ENCODE results near the gene GRAP. TPM values are rescaled to one million over a fixed set of nuclear protein-coding genes. Genes with fewer than 3 reads are reported as not detected.
A peak's percentile ranks its signal among the peaks of the same experiment; 100 is the strongest.

GRAP gene
- total RNA-seq, 1 donor from 2014 or later, result 2.2 TPM

GRCh38 chr17:19006698-19007097 is 40.1 kb downstream of the GRAP start:
- ATAC-seq (no peak), DNase-seq (no peak)
- intact Hi-C loops (cut with micrococcal nuclease), result no loop called here

GRCh38 chr17:19005789-19006430 is 40.8 kb downstream of the GRAP start:
- intact Hi-C loops (cut with micrococcal nuclease), result no loop called here
- DNase-seq, result no peak
- no peak for ATAC-seq

- DNase-seq (no peak), ATAC-seq (no peak)
- intact Hi-C loops (cut with micrococcal nuclease), result no loop called here
Measured at GRCh38 chr17:19005137-19005773, 41.5 kb downstream of the GRAP start.

DNA sequence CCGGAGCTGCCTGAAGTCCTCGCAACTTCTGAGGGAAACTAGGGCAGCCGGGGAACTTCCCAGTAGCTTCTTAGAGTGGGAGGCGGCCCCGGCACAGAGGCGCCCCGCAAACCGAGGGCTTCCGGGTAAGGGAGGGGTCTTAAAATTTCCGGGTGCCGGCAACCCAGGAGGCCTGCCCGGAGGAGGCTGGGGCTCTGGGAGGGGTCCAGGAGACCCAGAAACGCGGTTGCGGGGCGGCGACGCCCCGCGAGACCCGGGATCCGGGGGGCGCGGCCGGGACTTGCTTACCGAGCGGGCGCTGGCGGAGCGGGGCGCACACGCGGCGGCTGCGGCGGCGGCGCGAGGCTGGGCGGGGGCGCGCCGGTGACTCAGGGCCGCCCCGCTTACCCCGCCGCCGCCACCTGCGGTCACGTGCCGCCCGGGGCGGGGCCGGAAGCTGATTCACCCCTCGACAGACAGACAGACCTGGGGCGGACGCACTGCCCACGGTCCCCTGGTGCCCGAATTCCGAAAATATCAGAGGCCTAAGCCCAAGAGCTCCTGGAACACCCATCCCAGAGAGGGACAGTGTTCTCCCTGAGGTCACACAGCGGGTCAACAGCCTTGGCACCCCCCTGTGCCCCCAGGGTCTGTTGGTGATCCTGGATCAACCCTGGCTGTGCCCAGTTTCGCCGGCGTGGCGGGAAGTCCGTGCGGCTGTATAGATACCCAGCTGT is 42.2 kb downstream of the GRAP start, which contains the start of gene FAM83G:
Gene FAM83G, minus strand, starts transcription at position 344 of the 716 bp plus-strand sequence. CDS start 723 bp downstream, outside the sequence.
- intact Hi-C loops (cut with micrococcal nuclease), result no loop called here
- peak; percentile 83 for ATAC-seq

DNA sequence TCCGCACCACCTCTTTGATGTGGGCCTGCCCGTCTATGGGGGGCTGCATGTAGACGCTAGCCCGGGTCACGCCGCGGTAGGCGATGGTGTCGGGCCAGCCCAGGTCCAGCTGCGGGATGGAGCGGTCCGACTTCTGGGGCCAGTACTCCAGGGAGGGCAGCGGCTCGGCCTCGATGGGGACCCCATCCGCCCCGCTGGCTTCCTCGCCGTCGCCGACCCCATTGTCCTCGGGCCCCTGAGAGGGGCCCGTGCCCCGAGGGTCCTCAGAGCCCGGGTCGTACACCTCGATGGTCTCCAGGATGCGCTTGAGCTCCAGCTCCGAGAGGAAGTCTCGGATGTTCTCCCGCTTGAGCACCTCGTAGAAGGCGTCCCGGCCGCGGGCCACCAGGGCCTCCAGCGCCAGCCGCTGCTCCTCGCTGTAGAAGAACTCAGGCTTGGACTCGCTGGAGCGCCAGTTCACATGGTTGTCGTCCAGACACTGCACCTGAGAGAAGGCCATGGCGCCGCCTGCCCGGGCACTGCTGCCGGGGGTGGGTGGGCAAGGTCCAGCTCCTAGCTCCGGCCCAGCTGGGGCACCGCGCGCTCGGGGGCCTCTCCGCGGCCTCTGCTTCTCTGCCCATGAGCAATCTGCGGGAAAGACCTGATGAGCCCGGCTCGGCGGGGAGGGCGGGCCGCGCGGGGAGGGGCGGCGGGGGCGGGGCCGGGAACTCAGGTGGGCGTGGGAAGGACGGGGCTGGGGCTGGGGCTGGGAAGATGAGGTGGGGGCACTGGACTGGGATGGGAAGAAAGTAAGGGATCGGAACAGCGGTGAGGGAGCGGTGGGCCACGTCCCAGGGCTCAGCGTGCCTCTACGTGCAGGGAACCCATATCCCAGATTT is 43.0 kb downstream of the GRAP start:
- DNase-seq, result peak; percentile 41
- ATAC-seq, result peak; percentile 36
- intact Hi-C loops (cut with micrococcal nuclease), result no loop called here

More for the DNA sequence above, 42.2 kb downstream of the GRAP start, which contains the start of gene FAM83G:
- DNase-seq, result peak; percentile 78

DNA sequence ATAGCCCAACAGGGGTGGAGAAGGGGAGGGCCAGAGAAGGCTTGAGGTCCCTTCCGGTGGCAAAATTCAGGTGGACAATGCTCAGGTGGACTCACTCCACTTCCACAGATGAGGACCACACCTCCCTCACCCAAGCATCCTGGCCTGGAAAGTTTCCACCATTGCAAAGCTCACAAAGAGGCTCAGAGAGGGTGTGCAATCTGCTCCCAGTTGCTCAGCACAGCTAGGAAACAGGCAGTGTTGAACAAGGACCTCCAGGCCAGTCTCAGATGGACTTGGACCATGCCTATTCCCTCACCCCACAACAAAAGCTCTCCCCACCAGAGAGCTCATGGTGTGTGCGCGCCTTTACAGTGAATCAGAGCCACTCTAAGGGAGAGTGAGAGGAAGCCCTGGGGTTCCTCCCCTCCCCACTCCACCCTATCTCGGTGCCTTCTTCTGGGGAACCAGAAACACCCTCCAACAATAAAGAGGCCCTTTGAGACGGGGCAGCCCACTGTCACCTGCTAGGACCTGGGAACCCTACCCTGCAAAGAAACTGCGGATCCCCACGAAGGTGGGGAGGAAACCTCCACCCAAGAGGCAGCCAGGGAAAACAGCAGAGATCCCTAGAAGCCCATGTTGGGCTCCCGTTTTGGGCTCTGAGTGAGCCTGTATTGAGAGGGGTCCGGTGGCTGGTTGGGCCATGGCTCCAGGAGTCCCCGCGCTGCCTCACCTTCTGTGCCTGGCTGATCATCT is 43.8 kb downstream of the GRAP start:
- DNase-seq (no peak), ATAC-seq (no peak)
- intact Hi-C loops (cut with micrococcal nuclease), result no loop called here

GRCh38 chr17:19001907-19002590 is 44.7 kb downstream of the GRAP start:
- intact Hi-C loops (cut with micrococcal nuclease), result no loop called here
- ATAC-seq, result no peak
- no peak for DNase-seq

DNA sequence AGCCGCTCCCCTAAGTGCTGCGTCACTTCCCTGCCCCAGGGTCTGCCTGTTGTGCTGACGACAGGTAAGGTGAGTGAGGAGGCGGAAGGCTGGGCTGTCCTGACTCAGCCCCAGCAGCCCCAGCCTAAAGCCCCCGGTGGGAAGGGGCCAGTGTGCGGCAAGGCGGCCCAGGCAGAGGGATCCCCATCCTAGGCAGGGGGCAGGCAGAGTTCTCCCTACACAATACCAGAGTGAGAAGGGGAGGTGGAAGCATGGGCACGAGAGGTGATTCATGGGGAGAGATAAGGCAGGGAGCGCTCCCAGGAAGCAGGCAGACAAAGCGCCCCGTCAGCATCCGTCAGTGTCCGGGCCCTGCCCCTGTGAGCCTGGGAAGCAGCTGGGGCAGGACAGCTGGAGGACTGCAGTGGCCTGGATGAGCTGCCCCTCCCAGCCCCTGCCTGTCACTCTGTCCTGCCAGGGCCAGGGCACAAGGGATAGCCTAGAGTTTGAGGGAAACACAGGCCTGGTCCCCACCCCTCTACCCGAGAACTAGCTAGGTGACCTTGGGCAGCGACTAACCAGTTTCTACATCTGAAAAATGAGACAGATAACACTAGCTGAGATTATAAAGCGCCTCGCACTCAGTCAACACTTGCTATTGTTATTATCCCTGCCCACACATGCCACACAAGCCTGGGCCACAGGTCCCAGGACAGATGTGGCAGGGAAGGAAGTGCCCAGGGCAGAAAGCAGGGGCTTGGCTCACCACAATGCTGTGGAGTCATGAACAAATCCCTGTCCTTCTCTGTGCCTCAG is 46.0 kb downstream of the GRAP start:
- DNase-seq (no peak), ATAC-seq (no peak)
- intact Hi-C loops (cut with micrococcal nuclease), result no loop called here

DNA sequence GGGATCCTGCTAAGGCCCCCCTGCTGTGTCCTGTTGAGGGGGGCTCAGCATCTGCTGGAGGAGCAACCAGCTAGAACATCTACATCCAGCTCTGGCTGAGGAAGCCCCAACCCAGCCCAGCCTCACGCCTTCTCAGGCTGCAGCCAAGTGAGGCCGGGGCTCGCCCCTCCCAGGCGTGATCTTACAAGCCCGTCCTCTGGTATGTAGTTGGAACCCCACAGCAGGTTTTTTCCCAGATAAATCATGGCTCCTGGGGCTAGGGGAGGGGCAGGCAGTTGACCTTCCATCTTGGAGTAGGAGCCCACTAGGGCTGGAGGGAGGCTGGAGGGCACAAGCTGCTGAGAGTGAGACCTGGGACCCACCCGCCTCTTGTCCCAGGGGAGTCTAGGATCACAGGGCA is 46.8 kb downstream of the GRAP start:
- DNase-seq (no peak), ATAC-seq (no peak)
- intact Hi-C loops (cut with micrococcal nuclease), result no loop called here

GRCh38 chr17:18999394-18999793 is 47.4 kb downstream of the GRAP start:
- ATAC-seq (no peak), DNase-seq (no peak)
- intact Hi-C loops (cut with micrococcal nuclease), result no loop called here

DNA sequence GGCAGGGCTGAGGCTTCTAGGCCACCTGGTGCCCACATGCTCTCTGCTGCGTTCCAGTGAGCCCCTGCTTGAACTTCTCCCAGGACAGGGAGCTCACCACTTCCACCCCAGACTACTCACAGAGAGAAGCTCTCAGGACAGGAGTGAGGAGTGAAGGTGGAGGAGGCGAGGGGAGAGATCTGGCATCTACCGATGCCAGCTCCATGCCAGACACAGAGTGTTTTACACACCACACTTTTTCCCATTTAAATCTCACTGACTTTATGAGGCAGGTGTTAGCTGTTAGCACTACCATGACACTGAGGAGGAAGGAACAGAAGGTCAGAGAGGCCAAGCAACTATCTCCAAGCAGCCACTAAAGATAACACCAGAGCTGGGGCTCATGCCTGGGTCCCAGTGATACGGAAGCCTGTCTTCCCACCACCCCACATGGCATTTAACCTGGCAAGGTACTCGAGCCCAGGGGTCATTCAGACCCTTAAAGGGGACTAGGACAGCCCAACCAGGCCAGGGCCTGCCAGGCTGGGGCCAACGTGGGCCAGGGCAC is 49.0 kb downstream of the GRAP start:
- DNase-seq (no peak), ATAC-seq (peak; percentile 30)
- intact Hi-C loops (cut with micrococcal nuclease), result no loop called here

GRCh38 chr17:18996458-18996857 is 50.3 kb downstream of the GRAP start:
- no peak for DNase-seq
- intact Hi-C loops (cut with micrococcal nuclease), result no loop called here
- ATAC-seq, result no peak

DNA sequence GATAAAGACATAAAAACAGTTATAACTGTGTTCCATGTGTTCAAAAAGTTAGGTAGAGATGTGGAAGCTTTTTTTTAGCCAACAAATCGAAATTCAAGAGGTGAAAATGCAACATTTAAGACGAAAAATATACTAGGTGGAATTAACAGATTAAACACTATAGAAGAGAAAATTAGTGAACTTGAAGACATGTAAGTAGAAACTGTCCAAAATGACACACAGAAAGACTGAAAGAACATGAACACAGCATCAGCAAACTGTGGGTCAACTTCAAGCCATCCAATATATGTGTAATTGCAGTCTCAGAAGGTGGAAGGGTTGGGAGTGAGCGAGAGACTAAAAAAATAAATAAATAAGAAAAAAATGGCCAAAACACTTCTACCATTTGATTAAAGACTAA is 51.5 kb downstream of the GRAP start:
- intact Hi-C loops (cut with micrococcal nuclease), result no loop called here
- ATAC-seq, result no peak
- DNase-seq, result no peak

DNA sequence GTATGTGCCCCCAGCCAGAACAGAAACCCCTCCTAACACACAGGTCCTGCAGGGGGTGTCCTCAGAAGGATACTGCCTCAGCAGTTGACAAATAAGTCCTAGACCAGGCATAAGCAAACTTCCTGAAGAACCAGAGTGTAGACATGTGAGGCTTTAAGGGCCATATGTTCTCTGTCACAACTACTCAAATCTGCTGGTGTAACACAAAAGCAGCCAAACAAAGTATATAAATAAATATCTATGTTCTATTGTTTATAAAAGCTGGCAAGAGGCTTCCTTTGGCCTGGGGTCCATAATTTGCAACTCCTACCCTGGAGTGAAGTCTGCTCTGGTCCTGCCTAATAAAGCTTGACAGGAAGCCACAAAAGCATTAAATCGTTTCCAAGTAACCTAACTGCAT is 52.1 kb downstream of the GRAP start:
- DNase-seq (no peak), ATAC-seq (no peak)
- intact Hi-C loops (cut with micrococcal nuclease), result no loop called here

DNA sequence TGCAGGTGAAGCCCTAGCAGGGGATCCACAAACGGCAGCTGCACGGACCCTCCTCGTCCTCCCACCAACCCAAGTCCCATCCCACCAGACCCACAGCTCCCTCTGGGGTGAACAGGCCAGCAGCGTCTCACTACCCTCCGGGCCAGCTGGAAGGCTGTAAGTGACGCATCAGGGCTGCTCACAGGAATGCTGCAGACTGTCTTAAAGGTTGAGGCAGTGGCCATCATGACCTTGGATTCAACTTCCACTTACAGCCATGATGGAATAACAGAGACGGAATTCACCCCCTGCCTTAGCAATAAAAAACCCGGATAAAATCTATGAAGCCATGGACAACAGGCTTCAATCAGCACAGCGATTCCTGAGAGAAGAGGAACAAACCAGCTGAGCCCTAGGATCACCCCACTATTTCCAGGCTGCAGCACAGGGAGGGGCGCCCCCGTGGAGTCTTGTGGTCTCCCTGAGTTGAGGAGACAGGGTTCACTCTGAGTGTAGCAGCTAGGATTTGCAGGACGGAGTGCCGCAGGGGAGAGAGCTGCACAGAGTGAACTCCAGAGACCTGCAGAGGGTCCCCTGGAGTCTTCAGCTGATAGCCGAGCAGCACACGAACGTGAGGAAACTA is 52.7 kb downstream of the GRAP start:
- DNase-seq (no peak), ATAC-seq (no peak)
- intact Hi-C loops (cut with micrococcal nuclease), result no loop called here

DNA sequence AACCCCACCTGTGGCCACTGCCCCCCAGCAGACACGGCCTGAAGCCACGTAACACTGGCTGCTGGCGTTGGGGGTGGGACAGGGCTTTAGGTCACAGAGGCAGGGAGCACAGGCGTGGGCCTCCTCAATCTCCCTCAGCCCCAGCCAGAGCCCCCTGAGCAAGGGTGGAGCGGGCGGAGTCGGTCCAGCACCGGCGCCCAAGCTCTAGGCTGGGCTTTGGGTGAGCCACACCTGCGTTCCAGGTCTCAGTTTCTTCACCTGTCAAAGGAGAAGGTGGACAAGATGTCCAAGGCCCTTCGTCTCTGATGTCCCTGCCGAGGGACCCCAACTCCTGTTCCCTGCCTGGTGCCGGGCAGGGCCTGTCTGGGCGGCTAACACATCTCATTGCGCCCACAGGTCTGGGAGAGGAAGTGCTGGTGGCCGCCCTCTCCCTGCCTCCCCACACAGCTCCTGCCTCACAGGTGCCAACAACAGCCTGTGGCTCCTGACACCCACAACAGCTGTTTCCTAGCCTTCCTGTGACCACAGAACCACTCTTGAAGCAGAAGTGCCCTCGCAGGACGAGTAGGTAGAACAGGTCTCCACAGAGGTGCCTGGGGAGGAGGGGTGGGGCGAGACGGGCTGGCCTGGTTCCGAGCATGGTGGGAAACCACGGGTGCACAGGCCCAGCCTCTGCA is 54.2 kb downstream of the GRAP start:
- DNase-seq (no peak), ATAC-seq (no peak)
- intact Hi-C loops (cut with micrococcal nuclease), result no loop called here

All from left ventricle myocardium superior (tissue), 1 donor.